Nephron progenitor cell (in vitro differentiated cells): ENCODE measurements around the gene TMEM31.
A peak's percentile ranks its signal among the peaks of the same experiment; 100 is the strongest.

Experiments
- DNase-seq: peaks from one replicate; pipeline ENCODE4 v3.0.0; 2021
- H3K27ac Mint-ChIP-seq: 2 replicates; pipeline ENCODE4 v1.8.0; 2021; ENCODE audit warnings: mild to moderate bottlenecking, moderate library complexity, mixed read lengths
- H3K27me3 Mint-ChIP-seq: 2 replicates; pipeline ENCODE4 v1.8.0; 2021; ENCODE audit warnings: mild to moderate bottlenecking, low read depth, mixed read lengths; ENCODE audit not compliant: poor library complexity
- H3K36me3 Mint-ChIP-seq: 2 replicates; pipeline ENCODE4 v1.8.0; 2021; ENCODE audit warnings: low read depth, mixed read lengths
- H3K4me1 Mint-ChIP-seq: 2 replicates; pipeline ENCODE4 v1.8.0; 2021; ENCODE audit warnings: mixed read lengths
- H3K4me3 Mint-ChIP-seq: 2 replicates; pipeline ENCODE4 v1.8.0; 2021; ENCODE audit warnings: mild to moderate bottlenecking, moderate library complexity, mixed read lengths
- H3K9me3 Mint-ChIP-seq: 2 replicates; pipeline ENCODE4 v1.8.0; 2021; ENCODE audit warnings: mild to moderate bottlenecking, moderate library complexity, mixed read lengths
- TF ChIP-seq, protein P1 (sequence below): fragments of 200-600 bp; sonication (generic); IDR thresholded peaks from 2 replicates; pipeline ENCODE4 v1.5.0; 2021; ENCODE audit warnings: antibody characterized with exemption

TMEM31 gene

DNA sequence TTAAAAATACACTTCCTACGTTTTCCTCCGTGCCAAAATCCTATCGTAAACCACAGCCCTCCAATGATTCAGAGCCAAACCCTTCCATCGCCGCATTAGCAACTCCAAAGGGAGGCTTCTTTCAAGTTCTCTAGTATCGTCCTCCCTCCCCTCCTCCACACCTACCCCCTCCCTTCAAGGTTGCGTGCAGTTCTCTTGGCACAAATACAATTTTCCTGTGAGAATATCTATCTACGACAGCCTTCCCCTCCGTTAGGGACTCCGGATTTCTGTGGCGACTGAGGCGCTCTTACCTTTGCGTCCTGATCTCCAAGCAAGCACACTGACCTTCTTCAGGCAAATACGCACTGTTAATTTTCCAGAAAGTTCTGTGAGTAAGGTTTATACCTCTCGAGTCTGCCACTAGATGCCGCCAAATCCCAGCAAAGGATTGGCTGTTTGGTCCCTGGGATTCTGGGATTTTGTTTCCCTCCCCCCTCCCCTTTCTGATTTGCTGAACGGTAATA is 23.0 kb upstream of the TMEM31 start:
- H3K36me3 Mint-ChIP-seq, result peaks cover 14% of the 10 kb centered on the region
- H3K4me1 Mint-ChIP-seq, result peaks cover 28% of the 10 kb centered on the region
- H3K4me3 Mint-ChIP-seq, result no peak overlapping the region
- H3K27ac Mint-ChIP-seq, result no peak overlapping the region
- peak; percentile 69 for DNase-seq
- peaks cover 7% of the 10 kb centered on the region for H3K9me3 Mint-ChIP-seq
- TF ChIP-seq, protein P1, sequence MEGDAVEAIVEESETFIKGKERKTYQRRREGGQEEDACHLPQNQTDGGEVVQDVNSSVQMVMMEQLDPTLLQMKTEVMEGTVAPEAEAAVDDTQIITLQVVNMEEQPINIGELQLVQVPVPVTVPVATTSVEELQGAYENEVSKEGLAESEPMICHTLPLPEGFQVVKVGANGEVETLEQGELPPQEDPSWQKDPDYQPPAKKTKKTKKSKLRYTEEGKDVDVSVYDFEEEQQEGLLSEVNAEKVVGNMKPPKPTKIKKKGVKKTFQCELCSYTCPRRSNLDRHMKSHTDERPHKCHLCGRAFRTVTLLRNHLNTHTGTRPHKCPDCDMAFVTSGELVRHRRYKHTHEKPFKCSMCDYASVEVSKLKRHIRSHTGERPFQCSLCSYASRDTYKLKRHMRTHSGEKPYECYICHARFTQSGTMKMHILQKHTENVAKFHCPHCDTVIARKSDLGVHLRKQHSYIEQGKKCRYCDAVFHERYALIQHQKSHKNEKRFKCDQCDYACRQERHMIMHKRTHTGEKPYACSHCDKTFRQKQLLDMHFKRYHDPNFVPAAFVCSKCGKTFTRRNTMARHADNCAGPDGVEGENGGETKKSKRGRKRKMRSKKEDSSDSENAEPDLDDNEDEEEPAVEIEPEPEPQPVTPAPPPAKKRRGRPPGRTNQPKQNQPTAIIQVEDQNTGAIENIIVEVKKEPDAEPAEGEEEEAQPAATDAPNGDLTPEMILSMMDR, result peak; percentile 52
- no peaks in the 10 kb centered on the region for H3K27me3 Mint-ChIP-seq

DNA sequence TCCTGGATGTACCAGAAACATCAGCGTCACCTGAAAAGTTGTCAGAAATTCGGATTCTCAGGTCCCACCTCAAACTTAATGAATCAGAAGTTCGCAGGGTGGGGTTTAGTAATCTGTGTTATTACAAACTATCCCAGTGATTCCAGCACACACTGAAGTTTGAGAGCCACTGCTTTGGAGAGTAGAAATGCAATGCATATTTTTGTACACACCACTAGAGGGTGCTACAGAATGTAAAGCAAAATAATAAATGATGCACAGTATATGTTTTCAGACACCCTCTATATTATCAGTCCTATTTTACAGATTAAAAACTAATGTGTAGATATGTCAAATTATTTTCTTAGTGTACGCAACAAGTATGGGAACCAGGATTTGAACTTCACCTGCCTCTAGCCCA is 21.8 kb upstream of the TMEM31 start:
- no peak for DNase-seq
- H3K27ac Mint-ChIP-seq, result no peak overlapping the region
- peaks cover 8% of the 10 kb centered on the region for H3K36me3 Mint-ChIP-seq
- peaks cover 33% of the 10 kb centered on the region for H3K4me1 Mint-ChIP-seq
- H3K4me3 Mint-ChIP-seq, result no peak overlapping the region
- H3K9me3 Mint-ChIP-seq, result peaks cover 9% of the 10 kb centered on the region
- no peaks in the 10 kb centered on the region for H3K27me3 Mint-ChIP-seq
- TF ChIP-seq, protein P1, result peak; percentile 64

DNA sequence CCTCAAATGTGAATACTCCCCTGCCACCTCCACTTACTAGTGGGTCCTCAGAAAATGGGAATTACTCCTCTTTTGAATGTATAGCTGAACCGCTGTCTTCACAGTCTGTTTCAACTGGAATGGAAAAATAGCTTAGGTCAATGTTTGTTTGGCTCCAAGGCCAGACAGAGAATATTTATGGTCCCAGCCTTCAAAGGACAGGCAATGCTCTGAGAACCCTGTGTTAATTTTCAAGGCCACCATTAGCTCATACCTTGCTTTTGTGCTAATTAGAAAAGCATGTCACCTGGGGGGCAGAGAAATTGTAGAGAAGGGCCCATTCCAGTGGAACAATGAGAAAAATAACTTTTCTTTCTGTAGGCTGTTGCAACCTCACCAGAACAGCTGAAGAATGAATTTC is 19.6 kb upstream of the TMEM31 start:
- no peaks in the 10 kb centered on the region for H3K27me3 Mint-ChIP-seq
- no peak for DNase-seq
- no peaks in the 10 kb centered on the region for H3K36me3 Mint-ChIP-seq
- TF ChIP-seq, protein P1, result no peak
- H3K4me1 Mint-ChIP-seq, result peaks cover 26% of the 10 kb centered on the region
- H3K9me3 Mint-ChIP-seq, result peaks cover 13% of the 10 kb centered on the region
- no peak overlapping the region for H3K4me3 Mint-ChIP-seq
- no peak overlapping the region for H3K27ac Mint-ChIP-seq

- no peak overlapping the region for H3K4me3 Mint-ChIP-seq
- TF ChIP-seq, protein P1, result no peak
- no peak for DNase-seq
- peaks cover 11% of the 10 kb centered on the region for H3K36me3 Mint-ChIP-seq
- peaks cover 13% of the 10 kb centered on the region for H3K27me3 Mint-ChIP-seq
- H3K9me3 Mint-ChIP-seq, result peaks cover 35% of the 10 kb centered on the region
- H3K27ac Mint-ChIP-seq, result no peak overlapping the region
- H3K4me1 Mint-ChIP-seq, result peaks cover 12% of the 10 kb centered on the region
Observed at GRCh38 chrX:103697687-103698086, 13.0 kb upstream of the TMEM31 start.

DNA sequence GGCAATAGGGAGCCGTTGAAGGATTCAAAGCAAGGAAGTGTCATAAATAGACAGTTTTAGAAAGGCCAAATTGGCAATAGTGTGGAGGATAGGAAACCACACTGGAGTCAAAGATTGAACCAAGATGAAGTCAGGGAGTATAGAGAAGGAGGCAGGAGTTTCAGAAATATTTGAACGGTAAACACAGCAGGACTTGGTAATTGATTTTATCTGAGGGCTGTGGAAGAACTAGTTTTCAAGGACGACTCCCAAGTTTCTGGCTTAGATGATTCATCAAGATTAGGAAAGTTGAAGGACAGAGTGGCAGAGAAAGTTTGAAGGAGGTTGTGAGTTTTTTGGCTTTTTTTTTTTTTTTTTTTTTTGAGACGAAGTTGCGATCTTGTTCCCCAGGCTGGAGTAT is 11.5 kb upstream of the TMEM31 start:
- TF ChIP-seq, protein P1, result no peak
- H3K9me3 Mint-ChIP-seq, result peaks cover 29% of the 10 kb centered on the region
- no peak for DNase-seq

DNA sequence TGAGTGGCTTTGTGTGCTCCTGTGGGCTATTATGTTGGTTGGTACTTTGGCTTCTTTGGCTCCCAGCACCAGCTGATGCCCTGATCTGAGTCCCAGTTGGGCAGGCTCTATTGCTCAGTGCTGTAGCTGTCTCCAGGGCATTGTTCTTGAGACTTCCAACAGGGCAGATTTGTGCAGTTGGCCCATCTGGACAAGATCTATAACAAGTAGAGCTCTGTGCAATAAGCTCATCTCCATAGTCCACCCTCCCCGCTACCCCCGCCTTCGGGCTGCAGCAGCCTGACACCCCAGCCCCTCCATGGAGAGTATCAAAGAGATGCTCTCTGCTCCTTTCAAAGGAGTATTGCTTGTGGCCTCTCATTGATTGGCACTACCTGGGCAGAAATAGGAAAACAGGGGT is 5.8 kb upstream of the TMEM31 start:
- Mint-ChIP-seq H3K4me1 (no peaks in the 10 kb centered on the region), H3K27me3 (peaks cover 10% of the 10 kb centered on the region), H3K9me3 (peaks cover 21% of the 10 kb centered on the region), H3K36me3 (peaks cover 2% of the 10 kb centered on the region), H3K4me3 (no peak overlapping the region), H3K27ac (no peak overlapping the region)
- TF ChIP-seq, protein P1, result no peak
- no peak for DNase-seq

More for the DNA sequence above, 11.5 kb upstream of the TMEM31 start:
- Mint-ChIP-seq H3K27ac (no peak overlapping the region), H3K4me1 (no peaks in the 10 kb centered on the region), H3K4me3 (no peak overlapping the region), H3K27me3 (peaks cover 17% of the 10 kb centered on the region), H3K36me3 (peaks cover 11% of the 10 kb centered on the region)
